ENCODE measurements around the gene CRKL.

- TF ChIP-seq EZH2 (IDR thresholded peaks at IDR 0.05; ENCODE audit: low read depth) (no peak), CTCF (conservative IDR thresholded peaks at IDR 0.05) (no peak)
Measured at GRCh38 chr22:20965104-20965887, 48.1 kb downstream of the CRKL start.

Data from PC-9 (cell line).